Type B pancreatic cell (in vitro differentiated cells): ENCODE data around the gene ANKDD1A. TPM values are rescaled to one million over a fixed set of nuclear protein-coding genes. Genes with fewer than 3 reads are reported as not detected.

Experiments used
- DNase-seq: peaks from one replicate; pipeline ENCODE4 v3.0.0; 2021; ENCODE audit warnings: mixed read lengths; ENCODE audit not compliant: unreplicated experiment; ENCODE audit errors: extremely low spot score
- H3K27ac Mint-ChIP-seq: 2 replicates; pipeline ENCODE4 v1.8.0; 2021; ENCODE audit warnings: mild to moderate bottlenecking, mixed read lengths
- H3K27me3 Mint-ChIP-seq: 2 replicates; pipeline ENCODE4 v1.8.0; 2021; ENCODE audit warnings: mixed read lengths
- H3K36me3 Mint-ChIP-seq: 2 replicates; pipeline ENCODE4 v1.8.0; 2021; ENCODE audit warnings: mixed read lengths
- H3K4me1 Mint-ChIP-seq: one replicate; pipeline ENCODE4 v1.8.0; 2021; ENCODE audit warnings: mixed read lengths; ENCODE audit not compliant: unreplicated experiment
- H3K4me3 Mint-ChIP-seq: 2 replicates; pipeline ENCODE4 v1.8.0; 2021; ENCODE audit warnings: mild to moderate bottlenecking, mixed read lengths
- H3K9me3 Mint-ChIP-seq: 2 replicates; pipeline ENCODE4 v1.8.0; 2021; ENCODE audit warnings: mixed read lengths
- total RNA-seq: library from RNA; stranded (reverse); gene quantifications from 2 replicates; pipeline ENCODE4 v1.2.1, GENCODE V29; 2021; ENCODE audit warnings: low replicate concordance
- TF ChIP-seq, protein P1 (sequence below): fragments of 200-600 bp; sonication (generic); conservative IDR thresholded peaks from 2 replicates; pipeline ENCODE4 v1.5.0; 2021; ENCODE audit warnings: antibody characterized with exemption, mild to moderate bottlenecking

Gene ANKDD1A
- total RNA-seq, 1 donor from 2014 or later, result 3.2 TPM

DNA sequence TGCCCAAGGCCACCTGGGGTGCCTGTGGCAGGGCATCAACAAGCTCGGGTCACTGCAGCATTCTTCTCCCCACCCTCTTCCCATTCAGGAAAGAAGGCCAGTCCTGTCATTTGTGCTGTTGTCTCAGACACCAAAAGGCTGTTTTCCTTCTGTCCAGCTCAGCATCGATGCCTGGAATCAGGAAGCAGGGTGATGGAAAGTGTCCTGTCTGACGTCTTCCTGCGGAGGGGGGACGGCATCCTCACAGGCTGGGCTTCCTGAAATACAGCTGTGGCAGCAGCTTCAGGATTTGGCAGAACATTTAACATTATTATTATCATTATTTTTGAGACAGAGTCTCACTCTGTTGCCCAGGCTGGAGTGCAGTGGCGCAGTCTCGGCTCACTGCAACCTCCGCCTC, 33.0 kb upstream of the ANKDD1A start:
- Mint-ChIP-seq H3K36me3 (no peaks in the 10 kb centered on the region), H3K4me1 (peaks cover 26% of the 10 kb centered on the region)

DNA sequence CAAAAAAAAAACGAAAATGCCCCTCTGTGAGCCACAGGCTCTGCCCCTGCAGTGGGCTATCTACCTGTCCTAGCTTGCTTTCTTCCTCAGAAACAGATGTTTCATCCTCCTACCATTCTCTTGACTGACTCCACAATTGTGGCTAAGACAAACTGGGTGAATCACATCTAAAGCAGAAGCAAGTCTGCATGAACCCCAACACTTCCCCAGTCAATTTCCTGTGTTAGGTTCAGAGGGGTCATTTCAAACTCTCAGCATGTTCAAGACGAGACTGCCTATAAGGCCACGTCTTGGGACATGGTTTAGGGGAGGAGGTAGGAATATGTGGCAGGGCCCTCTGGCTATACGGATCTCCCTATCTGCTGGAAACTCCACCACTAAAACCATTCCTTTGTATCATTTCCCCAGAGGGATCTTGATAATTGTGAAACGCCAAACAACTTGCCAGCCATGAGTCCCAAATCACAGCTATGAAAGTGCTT, 28.6 kb upstream of the ANKDD1A start:
- DNase-seq, result no peak
- Mint-ChIP-seq H3K4me1 (peaks cover 17% of the 10 kb centered on the region), H3K4me3 (no peak overlapping the region), H3K27ac (no peak overlapping the region), H3K9me3 (no peaks in the 10 kb centered on the region), H3K27me3 (no peaks in the 10 kb centered on the region), H3K36me3 (no peaks in the 10 kb centered on the region)
- TF ChIP-seq, protein P1, sequence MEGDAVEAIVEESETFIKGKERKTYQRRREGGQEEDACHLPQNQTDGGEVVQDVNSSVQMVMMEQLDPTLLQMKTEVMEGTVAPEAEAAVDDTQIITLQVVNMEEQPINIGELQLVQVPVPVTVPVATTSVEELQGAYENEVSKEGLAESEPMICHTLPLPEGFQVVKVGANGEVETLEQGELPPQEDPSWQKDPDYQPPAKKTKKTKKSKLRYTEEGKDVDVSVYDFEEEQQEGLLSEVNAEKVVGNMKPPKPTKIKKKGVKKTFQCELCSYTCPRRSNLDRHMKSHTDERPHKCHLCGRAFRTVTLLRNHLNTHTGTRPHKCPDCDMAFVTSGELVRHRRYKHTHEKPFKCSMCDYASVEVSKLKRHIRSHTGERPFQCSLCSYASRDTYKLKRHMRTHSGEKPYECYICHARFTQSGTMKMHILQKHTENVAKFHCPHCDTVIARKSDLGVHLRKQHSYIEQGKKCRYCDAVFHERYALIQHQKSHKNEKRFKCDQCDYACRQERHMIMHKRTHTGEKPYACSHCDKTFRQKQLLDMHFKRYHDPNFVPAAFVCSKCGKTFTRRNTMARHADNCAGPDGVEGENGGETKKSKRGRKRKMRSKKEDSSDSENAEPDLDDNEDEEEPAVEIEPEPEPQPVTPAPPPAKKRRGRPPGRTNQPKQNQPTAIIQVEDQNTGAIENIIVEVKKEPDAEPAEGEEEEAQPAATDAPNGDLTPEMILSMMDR, result no peak

More for the DNA sequence above, 33.0 kb upstream of the ANKDD1A start:
- Mint-ChIP-seq H3K4me3 (no peak overlapping the region), H3K9me3 (no peaks in the 10 kb centered on the region), H3K27ac (no peak overlapping the region), H3K27me3 (no peaks in the 10 kb centered on the region)
- TF ChIP-seq, protein P1, result no peak
- no peak for DNase-seq

DNA sequence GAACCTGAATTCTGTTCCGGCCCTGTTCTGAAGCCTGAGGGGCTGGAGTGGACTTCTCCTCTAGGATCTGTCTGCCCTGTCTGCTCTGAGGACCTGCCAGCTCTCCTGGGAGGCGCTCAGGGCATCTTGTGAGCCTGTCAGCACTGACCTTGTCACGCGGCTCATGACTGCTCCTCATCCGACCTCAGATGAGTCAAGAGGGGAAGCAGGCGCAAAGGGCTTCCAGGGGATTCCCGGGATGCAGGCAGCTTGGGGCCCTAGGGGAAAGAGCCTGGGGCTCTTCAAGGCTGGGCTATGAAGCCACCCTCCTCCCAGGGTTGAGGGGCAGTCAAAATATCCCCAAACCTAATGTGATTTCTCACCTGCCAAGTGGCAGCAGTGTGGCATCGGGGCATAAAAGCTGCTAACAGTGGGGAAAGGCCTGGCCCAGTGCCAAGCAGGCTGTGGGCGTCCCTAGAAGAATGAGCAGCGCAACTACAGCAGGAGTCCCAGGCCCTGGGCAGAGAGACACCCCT, 27.6 kb upstream of the ANKDD1A start:
- H3K4me1 Mint-ChIP-seq, result peaks cover 17% of the 10 kb centered on the region
- H3K27ac Mint-ChIP-seq, result no peak overlapping the region
- DNase-seq, result no peak
- H3K36me3 Mint-ChIP-seq, result no peaks in the 10 kb centered on the region
- H3K9me3 Mint-ChIP-seq, result no peaks in the 10 kb centered on the region
- TF ChIP-seq, protein P1, result no peak
- no peaks in the 10 kb centered on the region for H3K27me3 Mint-ChIP-seq
- no peak overlapping the region for H3K4me3 Mint-ChIP-seq

DNA sequence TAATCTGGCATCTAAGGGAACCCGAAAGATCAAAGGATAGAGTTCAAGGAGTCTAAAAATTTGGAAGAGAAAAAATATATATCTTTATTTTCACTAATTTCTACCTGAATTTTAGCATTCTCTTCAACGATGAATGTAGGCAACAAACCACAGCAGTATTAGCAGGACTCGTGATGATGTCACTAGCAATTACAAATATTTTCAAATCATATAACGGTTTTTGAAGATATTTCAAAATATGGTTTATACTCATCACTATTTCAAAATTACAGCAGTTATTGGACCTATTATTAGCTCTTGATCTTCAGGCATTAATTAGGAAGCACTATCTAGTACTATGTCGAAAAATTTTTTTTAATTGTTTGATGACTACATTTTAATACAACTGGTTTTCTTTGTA, 27.0 kb upstream of the ANKDD1A start:
- no peaks in the 10 kb centered on the region for H3K27me3 Mint-ChIP-seq
- no peaks in the 10 kb centered on the region for H3K9me3 Mint-ChIP-seq
- H3K4me1 Mint-ChIP-seq, result peaks cover 17% of the 10 kb centered on the region
- H3K27ac Mint-ChIP-seq, result no peak overlapping the region
- no peak for DNase-seq
- H3K36me3 Mint-ChIP-seq, result no peaks in the 10 kb centered on the region
- TF ChIP-seq, protein P1, result no peak
- no peak overlapping the region for H3K4me3 Mint-ChIP-seq

DNA sequence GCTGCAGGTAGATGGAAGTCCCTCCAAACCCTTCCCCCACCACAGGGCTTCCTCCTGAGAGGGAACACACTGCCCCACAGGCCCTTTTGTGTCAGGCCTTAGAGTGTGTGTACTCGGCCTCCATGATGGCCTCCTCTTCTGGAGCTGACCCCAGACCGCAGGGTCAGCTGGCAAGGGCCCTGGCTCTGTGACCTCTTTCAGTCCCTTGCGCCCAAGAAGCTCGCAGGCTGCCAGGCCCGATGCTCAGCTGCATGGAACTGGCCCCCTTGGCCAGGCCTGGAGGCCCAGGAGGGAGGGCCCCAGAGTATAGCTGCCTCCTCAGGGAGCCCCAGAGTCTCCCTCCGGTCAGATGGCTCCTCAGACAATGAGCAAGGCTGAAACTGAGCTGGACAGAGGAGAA, 23.4 kb upstream of the ANKDD1A start:
- Mint-ChIP-seq H3K27me3 (no peaks in the 10 kb centered on the region), H3K9me3 (no peaks in the 10 kb centered on the region)
- TF ChIP-seq, protein P1, result no peak

DNA sequence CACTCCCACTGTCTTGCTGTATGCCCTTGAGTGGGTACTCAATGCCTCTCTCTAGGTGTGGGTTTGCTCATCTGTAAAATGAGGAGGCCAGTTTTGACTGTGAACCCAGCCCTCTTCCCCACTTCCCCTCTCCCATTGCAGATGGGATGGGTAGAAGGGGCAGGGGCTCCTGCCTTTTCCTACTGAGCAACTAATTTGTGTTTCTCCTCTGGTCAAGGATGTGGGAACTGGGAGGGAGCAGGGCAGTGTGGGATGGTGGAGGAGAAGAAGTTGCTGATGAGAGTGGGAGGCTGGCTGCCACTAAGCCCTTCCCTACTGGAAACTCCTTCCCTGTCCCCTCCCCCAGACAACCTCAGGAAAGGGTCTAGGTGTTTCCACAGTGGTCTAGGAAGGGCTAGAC, 20.1 kb upstream of the ANKDD1A start:
- no peaks in the 10 kb centered on the region for H3K36me3 Mint-ChIP-seq
- H3K27me3 Mint-ChIP-seq, result no peaks in the 10 kb centered on the region
- TF ChIP-seq, protein P1, result no peak
- no peaks in the 10 kb centered on the region for H3K9me3 Mint-ChIP-seq
- DNase-seq, result no peak
- H3K4me3 Mint-ChIP-seq, result no peak overlapping the region
- peaks cover 39% of the 10 kb centered on the region for H3K4me1 Mint-ChIP-seq
- no peak overlapping the region for H3K27ac Mint-ChIP-seq

More for the DNA sequence above, 23.4 kb upstream of the ANKDD1A start:
- Mint-ChIP-seq H3K4me3 (no peak overlapping the region), H3K36me3 (no peaks in the 10 kb centered on the region), H3K27ac (no peak overlapping the region), H3K4me1 (peaks cover 18% of the 10 kb centered on the region)
- DNase-seq, result no peak
